HG02798 (cell line): ENCODE results near the gene ZNF76.
A peak's percentile ranks its signal among the peaks of the same experiment; 100 is the strongest.

Experiments
- ATAC-seq: cut with Tn5 transposase; IDR thresholded peaks from one replicate; pipeline ENCODE4 v1.9.1; 2021; ENCODE audit warnings: mild to moderate bottlenecking; ENCODE audit not compliant: unreplicated experiment, poor library complexity

ZNF76 gene

GRCh38 chr6:35259194-35259947, at the start of gene ZNF76:
Gene ZNF76, plus strand, starts transcription at chr6:35259735. Its CDS starts 21,417 bp downstream, at chr6:35281152.
- ATAC-seq, result peak; percentile 94

DNA sequence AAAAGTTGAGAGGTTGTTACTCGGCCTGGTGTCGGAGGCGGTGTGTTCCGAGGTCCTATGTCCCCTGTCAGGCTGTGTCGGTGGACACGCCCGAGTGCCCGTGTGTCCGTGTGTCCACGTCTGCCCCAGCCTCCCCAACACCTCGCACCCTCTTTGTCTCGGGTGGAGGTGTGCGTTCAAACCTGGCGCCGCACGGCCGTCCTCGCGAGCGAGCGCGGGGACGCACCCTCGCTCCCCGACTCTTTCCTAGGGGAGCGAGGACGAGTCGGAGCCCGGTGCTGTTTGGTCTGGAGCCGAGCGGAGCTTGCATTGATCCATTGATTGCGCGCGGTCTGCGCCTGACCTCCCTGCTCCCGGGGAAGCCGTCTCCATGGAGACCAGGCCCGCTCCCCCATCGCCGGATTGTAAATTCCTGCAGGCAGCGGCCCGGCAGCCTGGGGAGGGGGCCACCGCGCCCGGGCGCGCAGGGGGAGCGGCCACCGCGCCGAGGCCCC, 46.2 kb upstream of the ZNF76 start:
- no peak for ATAC-seq

DNA sequence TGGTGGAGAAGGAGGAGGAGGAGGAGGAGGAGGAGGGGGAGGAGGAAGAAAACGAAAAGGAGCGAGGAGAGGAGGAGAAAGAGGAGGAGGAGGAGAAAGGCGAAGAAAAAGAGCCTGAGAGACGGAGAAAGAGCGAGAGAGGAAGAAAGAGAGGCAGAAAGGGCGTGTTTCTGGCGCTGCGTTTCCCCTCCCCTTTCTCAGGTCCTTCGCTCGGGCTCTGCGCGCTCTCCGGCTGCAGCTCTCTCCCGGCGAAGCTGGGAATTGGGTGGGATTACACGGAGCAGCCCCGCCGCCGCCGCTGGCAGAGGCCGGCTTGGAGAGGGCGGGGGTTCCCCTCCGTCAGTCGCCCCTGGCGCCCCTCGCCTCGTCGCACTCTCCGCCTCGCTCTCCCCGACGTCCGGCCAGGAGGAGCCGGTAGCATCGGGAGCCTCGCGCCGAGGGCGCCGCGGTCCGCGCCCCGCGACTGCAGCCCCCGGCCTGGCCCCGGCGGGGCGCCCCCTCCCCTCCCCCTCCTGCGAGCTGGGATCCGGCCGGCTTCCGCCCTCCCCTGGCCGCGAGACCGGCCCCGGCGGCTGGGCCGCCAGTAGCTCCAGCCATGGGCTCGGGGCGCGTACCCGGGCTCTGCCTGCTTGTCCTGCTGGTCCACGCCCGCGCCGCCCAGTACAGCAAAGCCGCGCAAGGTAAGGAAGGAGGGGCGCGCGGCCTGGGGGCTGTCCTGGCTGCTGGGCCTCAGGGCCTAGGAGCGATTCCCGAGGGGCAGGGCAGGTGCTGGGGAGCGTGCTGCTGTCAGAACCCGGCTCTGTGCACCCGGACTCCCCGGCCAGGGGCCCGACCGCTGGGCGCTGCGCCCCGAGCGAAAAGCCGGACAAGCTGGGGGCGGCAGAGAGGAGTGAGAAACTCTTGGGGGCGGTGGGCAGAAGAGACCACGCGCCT, 45.4 kb upstream of the ZNF76 start, which contains the start of gene SCUBE3:
Gene SCUBE3 (plus strand): TSS at position 133 of the 933 bp plus-strand sequence. CDS start 463 bp downstream, at position 596.
- ATAC-seq, result no peak

- ATAC-seq, result no peak
Observed at GRCh38 chr6:35214869-35215664, 44.5 kb upstream of the ZNF76 start.

DNA sequence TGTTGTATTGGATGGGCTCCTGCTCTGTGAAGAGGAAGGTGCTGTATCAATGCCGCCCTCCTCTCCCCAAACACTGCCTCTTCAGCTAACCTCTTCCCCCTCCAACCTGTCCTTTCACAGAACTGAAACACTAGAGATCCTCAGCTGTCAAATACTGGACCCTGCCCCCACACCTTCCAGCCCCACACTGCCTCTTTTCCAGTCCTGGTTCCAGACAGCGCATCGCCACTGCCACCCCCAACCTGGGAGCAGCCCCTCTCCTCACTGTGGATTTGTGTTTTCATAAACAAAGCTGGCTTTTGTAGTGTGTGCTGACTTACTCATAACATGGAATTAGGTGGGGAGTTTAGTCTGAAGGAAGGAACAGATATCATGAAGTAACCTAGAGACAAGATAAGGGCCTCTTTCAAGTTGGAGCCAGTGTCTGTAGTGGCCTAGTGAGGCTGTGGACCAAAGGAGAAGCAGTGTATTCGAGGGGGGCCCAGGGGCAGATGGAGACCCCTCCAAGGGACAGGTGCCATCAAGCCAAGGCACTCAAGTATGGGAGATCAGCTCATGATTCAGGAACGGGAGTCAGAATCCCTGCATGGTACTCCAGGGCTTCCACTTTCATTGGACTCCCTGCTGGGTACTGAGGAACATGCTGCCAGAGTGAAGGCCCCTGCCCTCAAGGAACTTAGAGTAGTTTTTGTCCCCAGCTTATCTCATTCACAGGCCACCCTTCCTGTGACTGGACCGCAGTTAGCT, 43.7 kb upstream of the ZNF76 start:
- no peak for ATAC-seq

- ATAC-seq, result no peak
Observed at GRCh38 chr6:35216412-35216732, 43.2 kb upstream of the ZNF76 start.

DNA sequence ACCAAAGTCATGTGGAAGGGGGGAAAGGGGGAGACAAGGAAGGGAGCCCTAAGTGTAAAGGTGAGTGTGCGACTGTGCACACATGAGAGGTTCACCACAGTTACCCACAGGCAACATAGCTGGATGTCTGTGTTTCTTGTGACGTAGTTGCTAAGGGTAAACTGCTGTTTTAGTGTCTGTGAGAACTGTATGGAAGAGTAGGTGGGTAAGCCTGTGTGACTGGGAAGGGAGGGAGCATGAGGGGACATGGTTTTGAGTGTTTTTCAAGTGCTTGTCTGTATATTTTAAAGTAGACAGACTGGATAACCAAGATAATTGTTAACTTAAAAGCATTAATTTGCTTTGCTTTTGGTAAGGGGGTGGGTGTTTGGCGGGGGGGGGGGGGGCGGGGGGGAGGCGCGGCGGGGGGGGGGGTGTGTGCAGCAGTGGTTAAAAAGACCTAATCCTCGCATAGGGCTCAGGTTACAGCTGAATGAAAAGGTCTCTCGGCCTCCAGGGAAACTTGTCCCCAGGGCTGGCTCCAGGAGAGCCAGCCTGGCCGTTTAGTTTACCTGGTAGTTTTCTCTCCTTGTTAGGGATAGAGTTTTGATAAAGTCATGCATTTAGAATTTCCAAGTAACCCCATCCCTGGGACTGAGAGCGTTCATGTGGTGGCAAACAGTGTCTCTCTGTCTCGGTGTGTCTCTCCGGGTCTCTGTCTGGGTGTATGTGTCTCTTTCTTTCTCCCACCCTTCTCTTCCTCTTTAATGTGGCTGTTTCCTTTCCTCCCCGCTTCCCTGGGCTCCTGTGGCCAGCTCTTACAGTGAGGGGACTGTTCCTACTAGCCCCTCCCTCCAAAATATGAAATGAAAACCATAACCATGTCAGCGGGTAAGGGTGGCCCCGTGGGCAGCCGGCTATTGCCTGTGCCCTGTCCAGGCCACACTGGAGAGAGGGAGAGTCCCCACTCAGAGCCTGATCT, 42.4 kb upstream of the ZNF76 start:
- no peak for ATAC-seq

GRCh38 chr6:35218021-35218420, 41.5 kb upstream of the ZNF76 start:
- no peak for ATAC-seq

GRCh38 chr6:35218456-35218855, 41.1 kb upstream of the ZNF76 start:
- ATAC-seq, result no peak

DNA sequence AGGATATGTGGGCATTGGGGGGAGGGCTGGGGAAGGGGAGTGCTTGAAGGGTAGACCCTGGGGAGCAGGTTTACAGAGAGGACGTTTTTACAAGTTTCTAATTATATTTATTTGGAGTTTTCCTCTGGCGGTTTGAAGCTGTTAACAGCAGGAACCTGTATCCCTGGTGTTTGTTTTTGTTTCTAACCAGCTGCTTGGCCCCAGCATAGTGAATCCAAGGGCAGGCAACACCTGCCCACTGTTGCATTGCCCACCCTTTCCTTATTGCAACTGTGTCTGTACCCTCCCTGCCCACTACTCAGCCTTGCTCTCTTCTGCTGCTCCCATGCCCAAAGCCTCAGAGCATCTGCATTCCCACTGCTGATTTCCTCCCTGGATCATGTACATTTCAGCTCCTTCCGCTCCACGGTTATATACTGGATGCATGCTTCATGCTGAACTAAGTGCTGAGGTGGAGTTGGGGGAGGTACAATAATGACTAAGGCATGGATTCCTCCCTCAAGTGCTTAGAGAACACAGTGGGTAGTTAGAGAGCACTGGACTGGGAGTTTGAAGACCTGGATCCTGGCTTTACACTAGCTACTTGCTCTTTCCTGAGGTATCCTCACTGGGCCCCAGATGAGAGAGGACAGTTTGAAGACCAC, 39.7 kb upstream of the ZNF76 start:
- no peak for ATAC-seq

DNA sequence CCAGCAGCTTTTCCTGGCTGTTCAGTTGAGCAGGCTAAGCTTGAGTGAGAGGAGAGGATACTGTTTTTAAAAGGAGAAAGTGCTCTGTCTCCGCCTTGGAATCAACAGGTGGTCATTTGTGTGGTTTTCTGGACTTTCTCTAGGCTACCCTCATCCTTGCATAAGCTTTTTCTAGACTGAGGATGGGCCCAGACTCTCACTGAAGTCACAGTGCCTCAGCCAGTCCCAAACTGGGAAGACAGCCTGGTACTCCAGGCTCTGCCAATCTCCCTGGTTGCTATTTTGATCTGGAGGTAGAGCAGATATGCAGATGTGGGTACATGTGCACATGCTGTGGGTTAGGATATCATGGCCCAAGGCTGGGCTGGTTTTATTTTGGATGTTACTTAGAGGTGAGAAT, 38.8 kb upstream of the ZNF76 start:
- no peak for ATAC-seq

DNA sequence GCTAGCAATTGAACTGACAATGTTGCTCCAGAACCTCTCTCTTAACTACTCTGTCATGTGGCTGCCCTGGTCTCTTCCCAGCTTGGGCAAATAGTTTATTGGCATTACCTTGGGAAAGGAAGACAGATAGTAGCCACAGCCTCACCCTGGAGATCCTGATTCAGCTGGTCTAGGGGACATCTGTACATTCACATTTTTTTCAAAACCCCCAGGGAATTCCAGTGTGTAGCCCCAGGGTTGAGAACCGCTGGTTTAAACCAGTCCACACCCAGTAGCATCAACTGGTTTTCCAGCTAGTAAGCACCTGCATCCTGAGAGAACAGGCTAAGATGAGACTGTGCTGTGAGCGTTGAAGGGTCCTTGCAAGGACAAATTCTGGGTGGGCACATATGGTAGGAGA, 36.1 kb upstream of the ZNF76 start:
- no peak for ATAC-seq

DNA sequence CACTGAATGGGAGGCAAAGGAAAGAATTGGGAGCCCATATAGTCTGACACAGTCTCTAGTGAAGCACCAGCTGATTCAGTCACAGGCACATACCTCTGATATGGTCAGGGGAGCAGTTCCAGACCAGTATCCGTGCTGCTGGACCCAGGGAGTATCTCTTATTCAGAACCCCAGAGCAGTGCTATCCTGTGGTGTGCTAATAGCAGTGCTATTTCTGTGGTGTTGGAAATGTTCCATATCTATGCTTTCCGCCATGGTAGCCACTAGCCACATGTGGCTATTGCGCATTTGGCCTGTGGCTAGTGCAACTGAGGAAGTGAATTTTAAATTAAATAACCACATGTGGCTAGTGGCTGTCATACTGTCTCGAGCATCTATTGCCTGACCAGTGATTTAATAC, 34.8 kb upstream of the ZNF76 start:
- no peak for ATAC-seq

DNA sequence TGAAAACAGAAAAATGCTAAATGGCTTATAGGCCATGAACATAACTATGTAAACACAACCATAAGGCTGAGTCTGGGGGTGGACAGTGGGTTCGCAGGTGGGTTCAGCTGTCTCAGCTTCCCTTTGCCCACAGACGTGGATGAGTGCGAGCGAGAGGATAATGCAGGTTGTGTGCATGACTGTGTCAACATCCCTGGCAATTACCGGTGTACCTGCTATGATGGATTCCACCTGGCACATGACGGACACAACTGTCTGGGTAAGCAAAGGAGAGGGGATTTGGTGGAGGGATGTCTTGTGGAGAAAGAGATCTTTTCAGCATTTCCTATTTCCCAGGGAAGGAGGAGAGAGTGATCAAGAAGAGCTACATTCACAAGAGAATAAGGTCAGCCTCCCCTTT, 31.1 kb upstream of the ZNF76 start:
- ATAC-seq, result no peak

DNA sequence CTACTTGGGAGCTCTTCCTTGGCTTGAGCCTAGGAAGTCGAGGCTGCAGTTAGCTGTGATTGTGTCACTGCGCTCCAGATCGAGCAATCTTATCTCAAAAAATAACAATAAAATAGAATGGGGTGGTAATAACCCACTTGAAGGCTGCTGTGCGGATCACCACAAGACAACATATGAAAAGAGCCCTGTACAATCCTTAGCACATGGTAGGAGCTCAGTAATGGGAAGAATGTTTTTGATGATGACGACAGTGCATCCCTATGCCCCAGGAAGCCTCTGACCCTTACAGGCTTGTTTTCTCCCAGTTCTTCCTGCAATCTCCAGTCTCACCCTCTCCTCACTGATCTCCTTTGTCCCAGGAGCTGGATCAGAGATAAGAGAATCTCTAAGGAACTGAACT, 30.2 kb upstream of the ZNF76 start:
- no peak for ATAC-seq

DNA sequence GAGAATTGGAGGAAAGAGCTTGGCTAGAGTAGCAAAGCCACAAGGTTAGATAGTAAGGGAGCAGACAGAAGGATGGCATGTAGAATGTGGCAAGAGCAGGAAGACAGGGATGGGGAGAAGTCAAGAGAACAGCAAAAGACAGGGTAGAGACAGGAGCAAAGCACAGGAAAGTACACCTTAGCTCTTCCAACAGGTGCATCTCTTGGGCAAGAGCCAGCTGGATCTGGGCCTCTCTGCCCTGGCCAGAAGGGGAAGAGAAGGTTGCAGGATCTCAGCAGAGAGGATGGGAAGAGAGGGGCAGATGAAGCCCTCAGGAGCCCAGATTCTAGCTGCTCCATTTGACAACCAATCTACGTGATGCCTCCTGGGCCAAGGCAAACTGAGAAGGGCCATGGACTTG, 29.0 kb upstream of the ZNF76 start:
- ATAC-seq, result no peak

DNA sequence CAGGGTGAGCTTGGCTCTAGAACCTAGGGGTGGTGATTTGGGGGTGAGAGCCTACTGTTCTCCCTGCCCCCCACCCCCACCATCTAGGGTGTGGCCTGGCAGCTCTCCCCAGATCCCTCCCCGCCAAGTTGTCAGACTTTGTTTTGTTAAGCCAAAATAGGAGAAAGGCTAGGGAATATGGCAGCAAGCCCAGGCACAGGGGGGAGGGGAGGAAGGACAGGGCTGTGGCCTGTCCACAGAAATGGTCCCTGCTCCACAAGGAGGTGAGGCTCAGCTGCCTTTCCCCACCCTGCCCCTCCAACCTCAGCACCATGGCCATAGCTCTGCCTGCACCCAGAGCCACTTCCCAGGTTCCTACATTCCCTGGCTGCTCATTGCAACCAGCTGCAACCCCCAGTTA, 28.6 kb upstream of the ZNF76 start:
- ATAC-seq, result no peak

GRCh38 chr6:35231563-35231962, 28.0 kb upstream of the ZNF76 start:
- no peak for ATAC-seq
